SK-N-DZ (cell line): ENCODE data around the gene HCFC1.

Experiments used
- DNase-seq: peaks from one replicate; pipeline ENCODE4 v3.0.0-alpha.2; 2015; ENCODE audit warnings: low spot score

The HCFC1 gene

DNA sequence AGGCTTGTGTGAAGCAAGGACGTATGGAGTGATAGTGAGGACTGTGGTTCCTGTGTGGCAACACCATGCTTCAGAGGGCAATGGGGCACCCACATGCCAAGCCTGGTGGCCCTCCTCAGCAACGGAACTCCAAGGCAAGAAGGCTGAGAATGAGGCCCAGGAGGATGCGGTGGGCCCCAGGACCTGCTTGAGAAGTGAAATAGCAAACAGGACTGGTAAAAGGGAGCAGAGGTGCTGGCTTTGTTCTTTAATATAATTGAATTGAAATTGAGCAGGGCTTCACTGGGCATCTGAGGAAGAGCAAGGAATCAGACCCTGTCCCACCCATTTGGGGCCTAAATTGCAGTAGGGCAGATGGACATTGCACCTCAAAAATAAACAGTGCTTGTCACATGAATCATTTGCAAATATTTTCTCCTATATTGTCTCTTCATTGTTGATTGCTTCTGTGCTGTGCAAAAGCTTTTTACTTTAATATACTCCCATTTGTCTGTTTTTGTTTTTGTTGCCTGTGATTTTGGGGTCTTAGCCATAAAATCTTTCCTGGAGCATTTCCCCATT, 3.2 kb upstream of the HCFC1 start:
- no peak for DNase-seq

DNA sequence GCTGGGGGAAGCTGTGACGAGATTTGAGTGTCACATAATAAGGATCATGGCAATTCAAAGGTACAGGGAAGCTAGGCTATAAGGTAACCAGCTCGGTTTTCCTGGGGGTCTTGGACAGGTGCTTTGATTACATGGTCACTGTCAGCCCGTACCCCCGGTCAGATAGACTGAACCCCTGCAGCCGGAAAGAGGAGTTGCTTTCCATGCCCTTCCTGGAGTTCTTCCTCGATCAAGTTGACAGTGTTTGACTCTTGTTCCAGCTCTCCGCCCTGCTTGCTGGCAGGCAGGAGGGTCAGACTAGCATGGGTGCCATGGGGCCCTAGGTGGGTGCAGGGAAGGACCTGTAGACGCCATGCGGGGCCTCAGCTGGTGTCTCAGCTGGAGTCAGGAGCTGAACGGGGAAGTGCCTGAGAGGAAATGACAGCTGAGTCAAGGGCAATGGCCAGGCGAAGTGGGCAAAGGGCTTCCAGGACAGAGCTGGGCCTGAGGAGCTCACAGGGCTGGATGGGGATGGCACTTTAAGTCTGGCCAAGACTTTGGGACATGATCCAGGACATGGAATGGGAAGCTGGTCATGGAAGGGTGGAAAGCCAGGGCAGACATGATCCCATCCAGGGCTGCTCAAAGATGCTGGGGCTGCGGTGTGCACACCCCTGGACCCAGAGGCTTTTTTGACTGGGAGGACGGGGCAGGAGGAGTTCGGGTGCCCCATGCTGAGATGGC, 2.5 kb upstream of the HCFC1 start:
- DNase-seq: no peak

- peak; percentile 13 for DNase-seq
These were observed 1.7 kb upstream of the HCFC1 start for GRCh38 chrX:153973127-153974002.

DNA sequence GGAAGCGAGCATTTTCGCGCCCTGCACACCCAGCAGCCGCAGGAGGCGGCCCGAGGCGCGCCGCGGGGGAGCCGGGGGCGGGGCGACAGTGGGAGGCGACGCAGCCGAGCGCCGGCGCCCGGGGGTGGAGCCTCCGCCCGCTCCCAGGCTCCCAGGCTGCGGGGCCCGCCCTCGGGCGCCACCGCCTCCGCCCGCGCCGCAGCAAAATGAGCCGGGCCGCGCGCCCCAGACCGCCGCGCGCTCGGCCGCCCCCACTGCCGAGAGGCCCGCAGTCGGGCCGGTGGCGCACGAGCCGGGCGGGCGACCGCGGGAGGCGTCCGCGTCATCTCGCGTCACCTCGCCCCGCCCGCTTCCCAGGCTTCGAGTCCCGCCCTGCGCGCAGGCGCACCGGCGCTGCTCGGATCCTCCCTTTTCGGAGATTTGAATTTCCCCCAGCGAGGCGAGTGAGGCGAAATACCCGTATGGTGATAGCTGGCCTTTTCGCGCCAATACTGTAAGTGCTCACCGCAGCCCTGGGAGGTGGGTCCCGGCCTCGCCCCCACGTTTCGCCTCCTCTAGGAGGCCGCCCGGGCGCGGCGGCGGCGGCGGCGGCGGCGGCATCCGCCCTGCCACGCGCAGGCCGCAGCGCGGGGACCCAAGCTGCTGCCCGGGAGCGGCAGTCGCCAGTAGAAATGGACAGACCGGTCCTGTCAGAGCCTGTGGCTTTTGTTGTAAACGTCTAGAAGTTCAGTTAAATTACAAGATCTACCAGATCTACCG, 929 bp upstream of the HCFC1 start, which contains the start of gene TMEM187:
Gene TMEM187, plus strand, starts transcription at position 387 of the 759 bp plus-strand sequence. CDS start 9,309 bp downstream, outside the sequence.
- peak; percentile 94 for DNase-seq

GRCh38 chrX:153971124-153971449, 531 bp downstream of the HCFC1 start:
- peak; percentile 87 for DNase-seq

- peak; percentile 62 for DNase-seq
These were observed 1.1 kb downstream of the HCFC1 start for GRCh38 chrX:153970357-153971123.

DNA sequence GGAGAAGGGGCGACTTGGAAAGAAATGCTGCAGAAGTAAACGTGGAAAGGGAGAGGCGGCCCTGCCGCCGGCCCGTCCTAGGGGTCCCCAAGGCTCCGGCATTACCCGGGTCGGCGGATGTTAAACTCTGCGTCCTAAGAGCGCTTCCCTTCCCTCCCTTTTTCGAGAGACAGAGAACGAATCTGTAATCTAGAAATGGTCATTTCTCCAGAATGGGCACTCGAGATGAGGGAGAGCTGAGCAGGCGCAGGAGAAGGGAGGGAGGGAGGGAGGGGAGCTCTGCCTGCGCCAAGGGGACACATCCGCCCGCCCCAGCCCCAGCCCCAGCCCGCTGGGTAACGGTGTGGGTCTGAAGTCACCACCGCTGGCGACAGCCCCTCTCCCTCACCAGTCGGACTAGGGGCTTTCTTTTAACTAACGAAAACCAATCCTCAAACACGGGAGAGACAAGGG, 1.7 kb downstream of the HCFC1 start:
- DNase-seq: no peak

DNA sequence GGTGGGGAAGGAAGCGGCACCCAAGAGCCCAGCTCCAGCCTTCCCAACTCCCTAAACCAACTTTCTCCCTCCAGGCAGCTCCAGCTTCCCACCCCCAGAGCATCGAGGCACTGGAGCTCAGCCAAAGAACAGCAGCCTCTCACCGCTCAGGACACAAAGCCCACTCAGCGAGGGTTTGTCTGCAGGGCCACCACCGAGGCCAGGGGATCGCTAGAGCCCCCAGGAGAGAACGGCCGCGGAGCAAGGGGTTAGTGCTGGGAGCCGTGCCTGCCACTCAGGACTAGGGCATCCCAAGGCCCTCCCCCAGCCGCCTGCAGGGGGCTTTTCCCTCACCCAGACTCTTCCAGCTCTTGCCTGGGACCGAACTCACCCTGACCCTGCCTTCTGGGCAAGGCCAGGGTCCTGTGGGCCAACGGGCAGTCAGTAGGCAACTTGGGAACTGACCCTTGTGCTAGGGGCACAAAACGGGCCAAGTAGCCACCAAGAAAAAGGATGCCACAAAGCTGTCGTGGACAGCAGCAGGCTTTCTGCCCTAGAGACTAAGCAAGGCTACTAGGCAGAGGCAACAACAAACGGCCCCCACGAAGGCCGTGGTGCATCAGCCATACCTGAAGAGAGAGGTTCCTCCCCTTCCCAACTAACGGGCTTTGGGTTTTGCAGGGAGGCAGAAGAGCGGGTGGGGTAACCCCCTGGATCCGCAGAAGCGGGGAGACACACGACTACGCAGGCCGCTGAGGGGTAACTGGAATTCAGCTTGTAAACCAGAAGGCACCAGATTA, 2.3 kb downstream of the HCFC1 start:
- DNase-seq: no peak

GRCh38 chrX:153968754-153969124, 2.9 kb downstream of the HCFC1 start:
- DNase-seq: no peak

DNA sequence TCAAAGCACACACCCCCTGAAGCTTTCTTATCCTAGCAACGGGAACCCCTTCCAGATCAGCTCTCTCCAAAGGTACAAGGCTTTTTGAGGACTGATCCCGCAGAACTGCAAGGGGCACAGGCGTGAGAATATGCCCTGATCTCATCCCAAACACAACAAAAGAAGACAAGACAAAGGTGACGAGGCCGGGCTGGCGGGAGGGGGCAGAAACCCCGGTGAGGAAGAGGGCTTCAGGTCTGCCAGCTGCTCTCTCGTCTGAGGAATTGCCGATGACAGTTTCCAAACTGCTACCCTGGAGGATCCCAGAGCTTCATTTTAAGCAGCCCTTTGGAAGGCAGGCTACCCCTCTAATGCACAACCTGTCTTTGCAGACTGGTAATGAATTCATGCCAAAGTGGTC, 3.4 kb downstream of the HCFC1 start:
- no peak for DNase-seq

- no peak for DNase-seq
These were observed 3.9 kb downstream of the HCFC1 start for GRCh38 chrX:153967536-153968224.

DNA sequence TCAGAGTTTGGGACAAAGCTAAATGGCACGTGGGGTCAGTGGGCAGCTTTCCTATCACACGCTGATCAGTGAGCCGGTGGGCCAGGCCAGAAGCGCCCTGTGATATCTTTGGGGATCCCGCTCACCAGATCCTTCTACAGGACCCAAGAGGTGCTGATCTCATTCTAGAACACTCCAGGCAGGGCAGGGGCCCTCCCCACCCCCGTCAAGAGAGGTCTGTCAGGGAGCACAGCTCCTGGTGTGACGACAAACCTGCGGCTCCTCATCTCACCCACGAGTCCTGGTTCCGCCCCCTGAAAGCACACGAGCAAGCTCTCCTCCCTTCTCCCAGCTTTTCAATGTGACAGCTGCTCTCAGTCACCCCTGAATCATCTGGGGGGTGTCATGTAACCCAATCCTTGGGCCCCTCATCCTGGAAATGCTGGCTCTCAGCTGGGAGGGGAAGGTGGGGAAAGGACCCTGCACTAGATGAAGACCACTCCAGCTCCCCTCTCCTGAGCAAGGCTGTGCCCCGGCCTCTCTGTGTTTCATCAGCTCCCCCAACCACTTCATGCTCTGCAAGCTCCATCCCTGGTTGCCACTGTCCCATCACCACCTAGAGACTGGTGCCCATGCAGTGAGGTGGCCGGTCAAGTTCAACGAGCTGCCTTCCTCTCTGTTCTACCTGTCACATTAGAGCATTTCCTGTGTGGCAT, 4.6 kb downstream of the HCFC1 start:
- DNase-seq: no peak

GRCh38 chrX:153966283-153966688, 5.3 kb downstream of the HCFC1 start:
- no peak for DNase-seq

DNA sequence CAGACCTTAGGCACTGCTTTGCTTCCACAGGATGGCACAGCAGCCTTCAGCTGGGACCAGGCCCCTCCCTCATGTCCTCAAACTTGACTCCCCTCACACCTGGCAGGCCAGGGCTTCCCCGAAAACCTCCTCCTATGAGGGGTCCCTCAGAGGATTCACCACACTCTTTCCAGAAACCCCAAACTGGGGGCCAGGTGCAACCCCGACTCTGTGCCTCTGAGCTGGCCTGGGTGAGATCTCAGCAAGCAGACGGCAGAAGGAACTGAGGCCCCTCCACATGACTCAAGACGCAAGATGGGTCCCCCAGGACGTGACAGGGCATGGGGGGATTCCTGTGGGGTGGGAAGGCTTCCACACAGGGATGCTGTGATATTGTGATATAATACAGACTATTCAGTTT, 6.2 kb downstream of the HCFC1 start:
- no peak for DNase-seq

GRCh38 chrX:153964105-153964504, 7.5 kb downstream of the HCFC1 start:
- no peak for DNase-seq

GRCh38 chrX:153963546-153963945, 8.1 kb downstream of the HCFC1 start:
- DNase-seq: no peak

DNA sequence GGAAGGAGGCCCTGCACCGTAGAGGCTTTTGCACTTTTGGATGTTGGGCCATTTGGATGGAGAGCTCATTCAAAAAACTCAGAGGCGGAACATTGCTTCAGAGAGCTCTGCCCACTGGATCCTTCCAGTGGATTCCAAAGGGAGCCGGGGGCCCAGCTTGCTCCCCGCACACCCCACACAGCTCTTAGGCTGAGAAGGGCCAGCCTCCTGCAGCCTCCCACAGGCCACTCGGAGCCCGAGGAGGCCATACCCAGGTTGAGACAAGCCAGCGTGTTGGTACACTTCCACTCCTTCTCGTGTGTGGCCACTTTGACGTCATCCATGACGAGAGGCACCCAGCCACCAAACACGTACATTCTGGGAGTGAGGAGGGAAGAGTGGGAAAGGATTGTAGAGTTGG, 10.3 kb downstream of the HCFC1 start:
- DNase-seq: no peak

DNA sequence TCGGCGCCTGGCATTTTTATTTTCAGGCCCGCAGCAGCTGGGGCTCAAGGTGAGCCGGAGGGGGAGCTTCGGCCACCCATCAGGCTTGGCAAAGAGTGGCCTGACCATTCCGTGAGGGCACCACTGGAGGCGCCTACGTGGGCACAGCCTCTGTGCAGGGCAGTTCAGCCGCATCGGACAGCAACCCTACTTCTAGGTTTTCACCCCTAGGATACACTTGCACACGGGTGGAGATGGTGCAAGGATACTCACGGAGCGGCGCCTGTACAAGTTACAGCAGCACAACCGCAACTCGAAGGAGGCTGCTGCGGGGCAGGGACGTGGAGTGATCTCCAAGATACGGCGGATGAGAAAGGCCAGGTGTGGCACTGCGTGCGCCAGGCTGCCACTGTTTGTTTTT, 10.8 kb downstream of the HCFC1 start:
- DNase-seq: no peak

- no peak for DNase-seq
These were observed 11.5 kb downstream of the HCFC1 start for GRCh38 chrX:153960077-153960476.
